GM12878 (cell line): ENCODE data around the gene FREY1.

Experiments
- CTCF ChIP-seq, 3 experiments: IDR thresholded peaks in 2 of 3; conservative IDR thresholded peaks in 1 of 3; 2 replicates each; pipeline ENCODE4 v1.5.1; 2011; ENCODE audit warnings: low read depth in 3 of 3, low read length in 3 of 3, mild to moderate bottlenecking in 3 of 3, control low read depth in 2 of 3, moderate library complexity in 2 of 3, inconsistent platforms in 1 of 3, mixed read lengths in 1 of 3; ENCODE audit not compliant: control insufficient read depth in 2 of 3, insufficient read depth in 1 of 3; ENCODE audit errors: extremely low read depth in 1 of 3
- EP300 ChIP-seq, 2 experiments: fragments of 150-350 bp in 1 of 2; IDR thresholded peaks; 2 replicates each; pipeline ENCODE4 v1.6.1; 2011 to 2012; ENCODE audit warnings: low read depth in 2 of 2, low read length in 2 of 2, borderline replicate concordance in 1 of 2, improper control_type of control experiment in 1 of 2, inconsistent platforms in 1 of 2; ENCODE audit not compliant: control insufficient read depth in 1 of 2
- FOXM1 ChIP-seq: IDR thresholded peaks from 2 replicates; pipeline ENCODE4 v1.6.1; 2012; ENCODE audit warnings: low read depth, mild to moderate bottlenecking, inconsistent platforms, low read length, moderate library complexity
- HCFC1 ChIP-seq: fragments of 150-350 bp; IDR thresholded peaks from 2 replicates; pipeline ENCODE4 v1.6.1; 2014; ENCODE audit warnings: low read length
- JUND ChIP-seq: IDR thresholded peaks from 2 replicates; pipeline ENCODE4 v1.6.1; 2012; ENCODE audit warnings: low read depth, mild to moderate bottlenecking, low read length, improper control_type of control experiment, moderate library complexity
- POLR2AphosphoS5 ChIP-seq: IDR thresholded peaks from 2 replicates; pipeline ENCODE4 v1.6.1; 2011; ENCODE audit warnings: mild to moderate bottlenecking, low read length, inconsistent platforms
- TARDBP ChIP-seq: IDR thresholded peaks from 2 replicates; pipeline ENCODE4 v1.6.1; 2016; ENCODE audit warnings: borderline replicate concordance
- TCF3 ChIP-seq: IDR thresholded peaks from 2 replicates; pipeline ENCODE4 v1.6.1; 2012; ENCODE audit warnings: low read depth, mild to moderate bottlenecking, low read length, borderline replicate concordance; ENCODE audit not compliant: insufficient read depth
- ZBTB4 ChIP-seq: fragments of 450-650 bp; formaldehyde crosslinking; IDR thresholded peaks from 2 replicates; pipeline ENCODE4 v1.4.0; 2022; ENCODE audit warnings: mild to moderate bottlenecking, moderate library complexity

GRCh38 chr11:45945397-45945999, 38.4 kb upstream of the FREY1 start:
- no peak for TF ChIP-seq JUND
- no peak for TF ChIP-seq FOXM1
- no peak for TF ChIP-seq TCF3
- no peak for TF ChIP-seq ZBTB4 (CRISPR knock-in tag)
- no peak for TF ChIP-seq CTCF (IDR thresholded peaks at IDR 0.05 in 2 of 3, conservative IDR thresholded peaks at IDR 0.05 in 1 of 3; ENCODE audit: control insufficient read depth in 2 of 3, extremely low read depth in 1 of 3, insufficient read depth in 1 of 3, low read depth in 3 of 3, low read length in 3 of 3)
- no peak for TF ChIP-seq TARDBP
- no peak for TF ChIP-seq EP300 (IDR thresholded peaks at IDR 0.05; ENCODE audit: borderline replicate concordance in 1 of 2, control insufficient read depth in 1 of 2, low read depth in 2 of 2, low read length in 2 of 2)
- no peak for TF ChIP-seq HCFC1
- TF ChIP-seq POLR2AphosphoS5: no peak
